Loucy (cell line): ENCODE measurements around the gene LRRC72.
"Not testable (repeated sequence)": the region's sequence is repeated elsewhere in the genome, so short reads cannot be mapped to it uniquely, and the experiment has no call there.

ENCODE experiments used
- H2AFZ ChIP-seq: fragments of 200-600 bp; sonication (generic); 2 replicates; pipeline ENCODE4 v1.6.0; 2016; ENCODE audit warnings: antibody characterized with exemption, mild to moderate bottlenecking, low read length, moderate library complexity
- H3F3A ChIP-seq: fragments of 200-600 bp; 2 replicates; pipeline ENCODE4 v1.6.0; 2016; ENCODE audit warnings: antibody characterized with exemption, low read depth, mild to moderate bottlenecking
- H3K27me3 ChIP-seq: fragments of 200-600 bp; sonication (generic); 2 replicates; pipeline ENCODE4 v1.6.1; 2014; ENCODE audit warnings: low read length, mild to moderate bottlenecking; ENCODE audit not compliant: insufficient read depth, poor library complexity, severe bottlenecking
- H3K36me3 ChIP-seq: fragments of 200-600 bp; sonication (generic); 2 replicates; pipeline ENCODE4 v1.6.1; 2016; ENCODE audit warnings: low read length; ENCODE audit not compliant: insufficient read depth
- H3K4me1 ChIP-seq: fragments of 200-600 bp; sonication (generic); 2 replicates; pipeline ENCODE4 v1.5.1; 2014; ENCODE audit warnings: low read length, mild to moderate bottlenecking; ENCODE audit not compliant: insufficient read depth, poor library complexity, severe bottlenecking
- H3K4me2 ChIP-seq: fragments of 200-600 bp; sonication (generic); 2 replicates; pipeline ENCODE4 v1.6.0; 2014; ENCODE audit warnings: antibody characterized with exemption, low read length, low read depth, mild to moderate bottlenecking; ENCODE audit not compliant: poor library complexity, severe bottlenecking
- H3K4me3 ChIP-seq: fragments of 200-600 bp; sonication (generic); 2 replicates; pipeline ENCODE4 v1.5.1; 2014; ENCODE audit warnings: low read length, mild to moderate bottlenecking, mixed read lengths; ENCODE audit not compliant: poor library complexity, severe bottlenecking
- H3K79me2 ChIP-seq: fragments of 200-600 bp; sonication (generic); 2 replicates; pipeline ENCODE4 v1.6.1; 2014; ENCODE audit warnings: low read length; ENCODE audit not compliant: insufficient read depth
- H3K9ac ChIP-seq: fragments of 200-600 bp; sonication (generic); 2 replicates; pipeline ENCODE4 v1.6.0; 2014; ENCODE audit warnings: mild to moderate bottlenecking, low read depth, low read length, moderate library complexity; ENCODE audit not compliant: poor library complexity, severe bottlenecking
- H3K9me2 ChIP-seq: fragments of 200-600 bp; sonication (generic); replicated peaks from 2 replicates; pipeline ENCODE4 v1.6.1; 2016; ENCODE audit warnings: low read depth, low read length, mixed read lengths
- H3K9me3 ChIP-seq: fragments of 200-600 bp; sonication (generic); 2 replicates; pipeline ENCODE4 v1.6.1; 2014; ENCODE audit warnings: mild to moderate bottlenecking, antibody characterized with exemption, low read length, low read depth; ENCODE audit not compliant: insufficient read depth
- H4K20me1 ChIP-seq: fragments of 200-600 bp; sonication (generic); 2 replicates; pipeline ENCODE4 v1.6.0; 2014; ENCODE audit warnings: antibody characterized with exemption, low read length, mild to moderate bottlenecking; ENCODE audit not compliant: insufficient read depth, poor library complexity, severe bottlenecking
- EZH2phosphoT487 ChIP-seq: fragments of 200-600 bp; IDR thresholded peaks from 2 replicates; pipeline ENCODE4 v1.6.1; 2018; ENCODE audit warnings: antibody characterized with exemption, mild to moderate bottlenecking, moderate library complexity, borderline replicate concordance
- TF ChIP-seq, protein P1 (sequence below): fragments of 200-600 bp; sonication (generic); conservative IDR thresholded peaks from 2 replicates; pipeline ENCODE4 v1.5.1; 2014; ENCODE audit warnings: mild to moderate bottlenecking, antibody characterized with exemption, low read length

Gene LRRC72

DNA sequence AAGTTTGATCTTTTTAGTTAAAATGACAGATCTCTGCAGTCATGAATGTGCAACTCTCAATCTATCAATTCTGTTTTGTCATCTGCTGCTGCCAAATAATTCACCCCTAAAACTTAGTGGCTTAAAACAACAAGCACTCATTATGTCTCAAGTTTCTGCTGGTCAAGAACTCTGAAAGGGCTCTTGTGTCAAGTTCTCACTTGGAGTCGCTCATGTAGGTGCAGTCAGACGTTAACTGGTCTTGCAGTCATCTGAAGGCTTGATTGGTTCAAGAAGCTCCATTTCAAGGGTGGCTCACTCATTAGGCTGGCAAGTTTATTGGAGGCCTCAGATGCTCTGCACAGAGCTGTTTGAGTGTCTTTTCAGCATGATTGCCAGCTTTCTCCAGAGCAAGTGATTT is 28.5 kb upstream of the LRRC72 start:
- no peaks in the 10 kb centered on the region for H4K20me1 ChIP-seq
- no peaks in the 10 kb centered on the region for H3K4me1 ChIP-seq
- no peaks in the 10 kb centered on the region for H3K9me3 ChIP-seq
- H2AFZ ChIP-seq, result no peak overlapping the region
- no peaks in the 10 kb centered on the region for H3K36me3 ChIP-seq
- no peaks in the 10 kb centered on the region for H3K27me3 ChIP-seq
- H3F3A ChIP-seq, result no peaks in the 10 kb centered on the region
- no peak for TF ChIP-seq EZH2phosphoT487
- TF ChIP-seq, protein P1, sequence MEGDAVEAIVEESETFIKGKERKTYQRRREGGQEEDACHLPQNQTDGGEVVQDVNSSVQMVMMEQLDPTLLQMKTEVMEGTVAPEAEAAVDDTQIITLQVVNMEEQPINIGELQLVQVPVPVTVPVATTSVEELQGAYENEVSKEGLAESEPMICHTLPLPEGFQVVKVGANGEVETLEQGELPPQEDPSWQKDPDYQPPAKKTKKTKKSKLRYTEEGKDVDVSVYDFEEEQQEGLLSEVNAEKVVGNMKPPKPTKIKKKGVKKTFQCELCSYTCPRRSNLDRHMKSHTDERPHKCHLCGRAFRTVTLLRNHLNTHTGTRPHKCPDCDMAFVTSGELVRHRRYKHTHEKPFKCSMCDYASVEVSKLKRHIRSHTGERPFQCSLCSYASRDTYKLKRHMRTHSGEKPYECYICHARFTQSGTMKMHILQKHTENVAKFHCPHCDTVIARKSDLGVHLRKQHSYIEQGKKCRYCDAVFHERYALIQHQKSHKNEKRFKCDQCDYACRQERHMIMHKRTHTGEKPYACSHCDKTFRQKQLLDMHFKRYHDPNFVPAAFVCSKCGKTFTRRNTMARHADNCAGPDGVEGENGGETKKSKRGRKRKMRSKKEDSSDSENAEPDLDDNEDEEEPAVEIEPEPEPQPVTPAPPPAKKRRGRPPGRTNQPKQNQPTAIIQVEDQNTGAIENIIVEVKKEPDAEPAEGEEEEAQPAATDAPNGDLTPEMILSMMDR, result no peak
- no peak overlapping the region for H3K9ac ChIP-seq
- H3K9me2 ChIP-seq, result no peaks in the 10 kb centered on the region
- no peaks in the 10 kb centered on the region for H3K79me2 ChIP-seq
- no peak overlapping the region for H3K4me3 ChIP-seq
- no peak overlapping the region for H3K4me2 ChIP-seq

DNA sequence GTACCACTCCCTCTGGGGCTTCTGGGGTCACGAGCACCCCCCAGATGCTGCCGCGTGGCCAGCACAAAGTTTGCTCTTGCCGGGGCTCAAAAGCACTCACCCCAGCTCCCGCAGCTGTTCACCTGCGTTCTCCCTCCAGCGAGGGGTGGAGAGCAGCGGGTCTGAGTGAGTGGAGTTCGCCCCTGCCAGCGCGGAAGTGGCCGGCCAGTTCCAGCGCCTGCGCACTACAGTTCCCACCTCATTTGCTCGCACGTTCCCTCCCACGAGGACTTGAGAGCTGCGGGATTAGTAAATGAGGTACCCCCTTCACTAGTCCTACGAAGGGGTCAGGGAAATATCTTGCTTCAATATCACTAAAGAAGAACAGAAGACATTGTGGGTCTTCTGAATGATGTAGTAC is 24.3 kb upstream of the LRRC72 start:
- H3K79me2 ChIP-seq, result no peaks in the 10 kb centered on the region

DNA sequence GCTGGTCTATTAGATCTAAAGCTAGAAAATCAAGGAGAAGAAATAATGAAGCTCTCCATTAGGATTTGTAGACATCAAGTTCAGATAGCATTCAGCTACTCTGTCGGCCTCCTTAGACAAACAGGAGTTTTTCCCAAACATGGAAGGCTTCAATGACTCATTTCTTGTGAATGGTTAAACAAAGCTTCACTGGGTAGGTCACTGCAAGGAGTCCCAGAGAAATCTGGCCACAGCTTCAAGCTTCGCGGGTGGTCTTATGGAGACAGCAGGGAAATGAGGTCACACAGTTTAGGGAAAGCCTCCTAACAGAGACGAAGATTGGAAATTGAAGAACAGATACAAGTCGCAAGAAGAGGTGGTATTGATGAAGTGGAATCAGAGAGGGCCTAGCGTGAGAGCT is 22.6 kb upstream of the LRRC72 start:
- Histone ChIP-seq H3K9me3 (no peaks in the 10 kb centered on the region), H3K9me2 (no peaks in the 10 kb centered on the region), H4K20me1 (no peaks in the 10 kb centered on the region), H3K79me2 (no peaks in the 10 kb centered on the region), H3K4me3 (no peak overlapping the region), H3F3A (no peaks in the 10 kb centered on the region), H3K9ac (no peak overlapping the region), H2AFZ (no peak overlapping the region), H3K4me2 (no peak overlapping the region), H3K27me3 (no peaks in the 10 kb centered on the region), H3K4me1 (no peaks in the 10 kb centered on the region), H3K36me3 (no peaks in the 10 kb centered on the region)
- no peak for TF ChIP-seq EZH2phosphoT487
- TF ChIP-seq, protein P1, result no peak

More for the DNA sequence above, 24.3 kb upstream of the LRRC72 start:
- Histone ChIP-seq H3K9me2 (no peaks in the 10 kb centered on the region), H3K9me3 (no peaks in the 10 kb centered on the region), H3K4me2 (no peak overlapping the region), H3K36me3 (no peaks in the 10 kb centered on the region), H3K4me3 (no peak overlapping the region), H3K9ac (no peak overlapping the region), H2AFZ (no peak overlapping the region), H3F3A (no peaks in the 10 kb centered on the region), H3K4me1 (no peaks in the 10 kb centered on the region), H4K20me1 (no peaks in the 10 kb centered on the region), H3K27me3 (no peaks in the 10 kb centered on the region)
- no peak for TF ChIP-seq EZH2phosphoT487
- TF ChIP-seq, protein P1, result no peak

DNA sequence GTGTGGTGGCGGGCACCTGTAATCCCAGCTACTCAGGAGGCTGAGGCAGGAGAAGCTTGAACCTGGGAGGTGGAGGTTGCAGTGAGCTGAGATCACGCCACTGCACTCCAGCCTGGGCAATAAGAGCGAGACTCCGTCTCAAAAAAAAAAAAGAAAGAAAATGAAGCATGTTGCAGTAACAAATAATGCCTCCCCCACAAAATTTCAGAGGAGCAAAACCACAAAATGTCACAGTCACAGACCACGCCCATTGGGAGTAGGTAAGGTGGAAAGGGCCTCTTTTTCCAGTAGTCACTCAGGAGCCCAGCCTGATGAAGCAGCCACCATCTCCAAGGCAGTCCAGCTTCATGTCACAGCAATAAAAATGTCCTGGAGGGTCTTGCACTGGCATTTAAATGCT is 20.2 kb upstream of the LRRC72 start:
- H3F3A ChIP-seq, H3K27me3 ChIP-seq, H3K9me2 ChIP-seq, H3K9me3 ChIP-seq, H2AFZ ChIP-seq, H3K4me1 ChIP-seq, H3K9ac ChIP-seq, H3K4me2 ChIP-seq, H3K79me2 ChIP-seq, H4K20me1 ChIP-seq, H3K4me3 ChIP-seq, H3K36me3 ChIP-seq: not testable (repeated sequence)
